DND-41 (cell line): ENCODE measurements around the gene COMMD7.

ENCODE experiments used
- CTCF ChIP-seq: IDR thresholded peaks from 2 replicates; pipeline ENCODE4 v1.5.1; 2012; ENCODE audit warnings: borderline replicate concordance, low read length, moderate library complexity, mild to moderate bottlenecking; ENCODE audit not compliant: poor library complexity, severe bottlenecking; ENCODE audit errors: extremely low read depth
- EZH2 ChIP-seq: IDR thresholded peaks from 3 replicates; pipeline ENCODE4 v1.6.1; 2012; ENCODE audit warnings: borderline replicate concordance, low read depth, mild to moderate bottlenecking, moderate library complexity, low read length, inconsistent platforms; ENCODE audit not compliant: severe bottlenecking

- TF ChIP-seq CTCF, result no peak
- TF ChIP-seq EZH2, result no peak
These were observed 24.3 kb upstream of the COMMD7 start for GRCh38 chr20:32767418-32768198.
